K562 (cell line): ENCODE data around the gene ACTN1. TPM values are rescaled to one million over a fixed set of nuclear protein-coding genes. Genes with fewer than 3 reads are reported as not detected.

Experiments used
- ATAC-seq: fragments of 200-7000 bp; cut with Tn5 transposase; 3 replicates; pipeline ENCODE4 v1.9.1; 2020; ENCODE audit warnings: moderate library complexity
- BruUV-seq: library from RNA; stranded (reverse); fragments of 400-500 nt; replicated peaks from 2 replicates; lab custom pipeline; 2021; lab: Mats Ljungman, UMichigan
- CTCF ChIA-PET: fragments of 300-600 bp; formaldehyde crosslinking; extraction: SDS; loops from one replicate; lab custom pipeline; 2021; ENCODE audit warnings: low intra/inter-chr PET ratio; lab: Yijun Ruan, JAX
- POLR2A ChIA-PET: fragments of 300-600, 350-650 bp; sonication (Branson Sonifier 250); formaldehyde crosslinking; extraction: SDS; loops from one replicate; lab custom pipeline; 2021; ENCODE audit warnings: antibody characterized with exemption, inconsistent platforms; lab: Yijun Ruan, JAX
- DNase-seq, 4 experiments: peaks; one replicate each; pipeline versions ENCODE4 v3.0.0 to v3.0.0-alpha.2; 2011 to 2018; ENCODE audit warnings: low spot score in 3 of 4, mixed read lengths in 3 of 4; ENCODE audit errors: extremely low read depth in 1 of 4
- FAIRE-seq: peaks from 2 replicates; lab custom pipeline; 2011; peaks lifted over from hg19 to GRCh38; lab: Jason Lieb, UNC
- H2AFZ ChIP-seq: 2 replicates; pipeline ENCODE4 v1.6.0; 2011; ENCODE audit warnings: low read depth, low read length, control low read depth, inconsistent platforms
- H3K27ac ChIP-seq: fragments of 200-600 bp; 3 replicates; pipeline ENCODE4 v1.8.0; 2011; ENCODE audit warnings: low read depth, mild to moderate bottlenecking, control low read depth, inconsistent platforms, low read length, moderate library complexity, mixed read lengths; ENCODE audit errors: extremely low read depth
- H3K27me3 ChIP-seq, 2 experiments: fragments of 300-600 bp in 1 of 2; 2 replicates in 1 of 2; 3 replicates in 1 of 2; pipeline versions ENCODE4 v1.6.0 to v1.8.0; 2011; ENCODE audit warnings: inconsistent platforms in 2 of 2, low read length in 2 of 2, mild to moderate bottlenecking in 1 of 2, mixed read lengths in 1 of 2, moderate library complexity in 1 of 2; ENCODE audit not compliant: control insufficient read depth in 2 of 2, insufficient read depth in 2 of 2
- H3K36me3 ChIP-seq: fragments of 300-600 bp; 3 replicates; pipeline ENCODE4 v1.8.0; 2011; ENCODE audit warnings: mild to moderate bottlenecking, low read length, inconsistent platforms; ENCODE audit not compliant: control insufficient read depth, insufficient read depth
- H3K4me1 ChIP-seq, 2 experiments: fragments of 200-600 bp in 1 of 2; replicated peaks in 1 of 2; 2 replicates in 1 of 2; 3 replicates in 1 of 2; pipeline versions ENCODE4 v1.5.1 to v1.8.0; 2011; ENCODE audit warnings: inconsistent platforms in 2 of 2, low read length in 2 of 2, mild to moderate bottlenecking in 1 of 2, mixed read lengths in 1 of 2, moderate library complexity in 1 of 2; ENCODE audit not compliant: control insufficient read depth in 2 of 2, insufficient read depth in 2 of 2
- H3K4me2 ChIP-seq: 2 replicates; pipeline ENCODE4 v1.6.1; 2011; ENCODE audit warnings: low read length, control low read depth, inconsistent platforms, mixed read lengths; ENCODE audit not compliant: insufficient read depth
- H3K4me3 ChIP-seq: fragments of 200-600 bp; sonication (generic), shearing (Covaris generic); 2 replicates; pipeline ENCODE4 v1.5.1; 2016; ENCODE audit warnings: control low read depth, inconsistent platforms
- H3K79me2 ChIP-seq: fragments of 200-600 bp; 3 replicates; pipeline ENCODE4 v1.8.0; 2011; ENCODE audit warnings: low read length, inconsistent platforms; ENCODE audit not compliant: control insufficient read depth, insufficient read depth
- H3K9ac ChIP-seq, 2 experiments: 2 replicates each; pipeline versions ENCODE4 v1.6.0 to v1.6.1; 2011; ENCODE audit warnings: low read depth in 2 of 2, low read length in 2 of 2, control low read depth in 1 of 2, inconsistent platforms in 1 of 2, mild to moderate bottlenecking in 1 of 2, mixed read lengths in 1 of 2; ENCODE audit not compliant: insufficient read depth in 1 of 2
- H3K9me1 ChIP-seq: one replicate; pipeline ENCODE4 v1.6.0; 2011; ENCODE audit warnings: inconsistent platforms, mild to moderate bottlenecking, low read length, moderate library complexity; ENCODE audit not compliant: control insufficient read depth, insufficient read depth
- H3K9me3 ChIP-seq: replicated peaks from 2 replicates; pipeline ENCODE4 v1.5.1; 2011; ENCODE audit warnings: low read depth, low read length, inconsistent platforms; ENCODE audit not compliant: control insufficient read depth, insufficient read depth
- H4K20me1 ChIP-seq: replicated peaks from 2 replicates; pipeline ENCODE4 v1.6.1; 2011; ENCODE audit warnings: low read length, inconsistent platforms, mixed read lengths; ENCODE audit not compliant: control insufficient read depth, insufficient read depth
- KAT7 ChIP-seq: sonication (generic); formaldehyde crosslinking; IDR thresholded peaks from 2 replicates; pipeline ENCODE4 v1.8.0; 2022; ENCODE audit warnings: missing genetic modification reagents, mild to moderate bottlenecking, borderline replicate concordance
- NR2C1 ChIP-seq, 2 experiments: fragments of 450-650 bp; IDR thresholded peaks; 2 replicates each; pipeline ENCODE4 v1.6.1; 2017; ENCODE audit warnings: mild to moderate bottlenecking in 2 of 2, antibody characterized with exemption in 1 of 2, inconsistent platforms in 1 of 2, missing compliant biosample characterization in 1 of 2, missing genetic modification characterization in 1 of 2
- SETDB1 ChIP-seq: IDR thresholded peaks from one replicate; pipeline ENCODE4 v1.6.1; 2012; ENCODE audit warnings: low read length, control low read depth, inconsistent platforms
- SLC30A9 ChIP-seq: fragments of 250-450 bp; sonication (Bioruptor Pico); IDR thresholded peaks from 2 replicates; pipeline ENCODE4 v1.8.0; 2022; ENCODE audit warnings: mild to moderate bottlenecking, moderate library complexity
- TCF7L2 ChIP-seq: fragments of 150-350 bp; IDR thresholded peaks from 2 replicates; pipeline ENCODE4 v1.6.1; 2016; ENCODE audit warnings: low read depth, mild to moderate bottlenecking, low read length, moderate library complexity
- ZBTB11 ChIP-seq, 3 experiments: fragments of 200-800 bp in 1 of 3; fragments of 250-450 bp in 1 of 3; fragments of 450-650 bp in 1 of 3; sonication (Bioruptor Pico) in 1 of 3; sonication (Bioruptor generic) in 1 of 3; formaldehyde crosslinking in 1 of 3; IDR thresholded peaks; 2 replicates each; pipeline versions ENCODE4 v1.6.1 to v1.8.0; 2016 to 2022; ENCODE audit warnings: mild to moderate bottlenecking in 2 of 3, missing genetic modification characterization in 2 of 3, missing compliant biosample characterization in 1 of 3, moderate library complexity in 1 of 3
- ZC3H4 ChIP-seq: sonication (generic); formaldehyde crosslinking; IDR thresholded peaks from 2 replicates; pipeline ENCODE4 v1.9.0; 2021; ENCODE audit warnings: missing genetic modification reagents, borderline replicate concordance
- ZNF143 ChIP-seq: sonication (generic); formaldehyde crosslinking; IDR thresholded peaks from 2 replicates; pipeline ENCODE4 v1.9.0; 2022; ENCODE audit warnings: mild to moderate bottlenecking, missing genetic modification reagents
- WGBS: fragments of 100-300 bp; shearing (Covaris generic); methylation state at CpG from one replicate; pipeline ENCODE4 v1.1.6; 2016; ENCODE audit warnings: low coverage, mixed read lengths; ENCODE audit not compliant: insufficient coverage; ENCODE audit errors: missing lambda C conversion rate; 5-methylcytosine and 5-hydroxymethylcytosine counted together
- in situ Hi-C: fragments of 300-500 bp; cut with MboI; formaldehyde crosslinking; loops from 4 replicates; pipeline ENCODE4 v1.15.0; 2018; ENCODE audit warnings: inconsistent platforms, mixed read lengths
- intact Hi-C: fragments of 100-400 bp; cut with micrococcal nuclease; formaldehyde crosslinking; loops from 2 replicates; pipeline ENCODE4 v1.14.2; 2022
- polyA plus RNA-seq, 8 experiments: library from polyadenylated mRNA; depleted of rRNA in 4 of 8; stranded (reverse) in 5 of 8; unstranded in 3 of 8; fragments of >200 nt; fragmentation: Nextera tagmentation in 2 of 8; fragmentation: Illumina TruSeq in 1 of 8; extraction: Ambion mirVana in 2 of 8; extraction: Trizol in 1 of 8; gene quantifications; 2 replicates each; pipeline versions ENCODE4 v1.2.1 to v1.2.3, GENCODE V29; 2011 to 2014; ENCODE audit warnings: inconsistent platforms in 1 of 8, missing spikeins in 1 of 8
- total RNA-seq, 7 experiments: library from RNA; depleted of rRNA in 6 of 7; stranded (reverse); fragments of >200 nt in 6 of 7; fragmentation: Illumina TruSeq in 2 of 7; extraction: Trizol in 2 of 7; gene quantifications; 2 replicates each; pipeline versions ENCODE4 v1.2.1 to v1.2.3, GENCODE V29; 2011 to 2021; ENCODE audit warnings: low replicate concordance in 1 of 7

The ACTN1 gene
- total and polyA plus RNA-seq, 9 of the 15 experiments (the other 6 are each of a cell fraction or from before 2014, with no cell fraction given), result 2.2 to 67.7 (median 34.5) TPM

- WGBS, result 98% methylated on average over 8 of the region's 20 CpGs
- no peaks in the 10 kb centered on the region for H3K9me1 ChIP-seq
- no peak for FAIRE-seq
- no peaks in the 10 kb centered on the region for H3K79me2 ChIP-seq
- in situ Hi-C loops (no loop called here), intact Hi-C loops (no loop called here)
- H3K4me3 ChIP-seq, result no peak overlapping the region
- BruUV-seq, result no TSS peak
- no peaks in the 10 kb centered on the region for H3K9me3 ChIP-seq
- no peaks in the 10 kb centered on the region for H4K20me1 ChIP-seq
- no peak overlapping the region for H3K27ac ChIP-seq
- no peak for DNase-seq
- no peak overlapping the region for H3K4me2 ChIP-seq
- TF ChIP-seq TCF7L2, result no peak
- no peak for TF ChIP-seq NR2C1 (IDR thresholded peaks at IDR 0.05)
- no peak for TF ChIP-seq NR2C1 (tag; IDR thresholded peaks at IDR 0.05)
- no peak for TF ChIP-seq ZC3H4 (CRISPR knock-in tag)
- no peak for TF ChIP-seq KAT7 (CRISPR knock-in tag)
- no peak for TF ChIP-seq SETDB1
- TF ChIP-seq ZNF143 (CRISPR knock-in tag), result no peak
- TF ChIP-seq SLC30A9 (CRISPR knock-in tag), result no peak
- no peak for TF ChIP-seq ZBTB11 (CRISPR knock-in tag; IDR thresholded peaks at IDR 0.05)
- no peak for ATAC-seq
- H3K9ac ChIP-seq, result no peak overlapping the region
- no peaks in the 10 kb centered on the region for H3K27me3 ChIP-seq
- no peak overlapping the region for H2AFZ ChIP-seq
- H3K36me3 ChIP-seq, result peaks cover 70% of the 10 kb centered on the region; the same call in 2 of the 3 replicates
- CTCF ChIA-PET, result no interaction called here
- H3K4me1 ChIP-seq, result no peaks in the 10 kb centered on the region
- POLR2A ChIA-PET, result no interaction called here
Observed at GRCh38 chr14:68878908-68879307, 100.2 kb downstream of the ACTN1 start.
